NCI-H1417 treated with DMSO at 0.1 percent for 48 hours (cell line): ENCODE data around the gene OLIG1.

Experiments
- DNase-seq: peaks from one replicate; lab custom pipeline; 2025; lab: John Stamatoyannopoulos, UW

Gene OLIG1

GRCh38 chr21:33031152-33031911 lies 38.6 kb upstream of the OLIG1 start:
- no peak for DNase-seq

GRCh38 chr21:33032434-33033047 lies 37.4 kb upstream of the OLIG1 start:
- no peak for DNase-seq

- DNase-seq = no peak
Measured at GRCh38 chr21:33033094-33033951, 36.6 kb upstream of the OLIG1 start.

GRCh38 chr21:33033961-33034413 lies 36.0 kb upstream of the OLIG1 start:
- no peak for DNase-seq

- DNase-seq = no peak
Measured at GRCh38 chr21:33035147-33035546, 34.8 kb upstream of the OLIG1 start.

GRCh38 chr21:33036430-33037162 lies 33.3 kb upstream of the OLIG1 start:
- no peak for DNase-seq

GRCh38 chr21:33037501-33037900 lies 32.4 kb upstream of the OLIG1 start:
- DNase-seq = no peak

GRCh38 chr21:33039536-33039935 lies 30.4 kb upstream of the OLIG1 start:
- no peak for DNase-seq

GRCh38 chr21:33040215-33040614 lies 29.7 kb upstream of the OLIG1 start:
- DNase-seq = no peak

GRCh38 chr21:33041981-33042380 lies 28.0 kb upstream of the OLIG1 start:
- no peak for DNase-seq

GRCh38 chr21:33042812-33043211 lies 27.1 kb upstream of the OLIG1 start:
- no peak for DNase-seq

GRCh38 chr21:33046455-33046854 lies 23.5 kb upstream of the OLIG1 start:
- no peak for DNase-seq

- DNase-seq = no peak
Measured at GRCh38 chr21:33047231-33047630, 22.7 kb upstream of the OLIG1 start.

- no peak for DNase-seq
Measured at GRCh38 chr21:33051925-33052324, 18.0 kb upstream of the OLIG1 start.

GRCh38 chr21:33053951-33054350 lies 16.0 kb upstream of the OLIG1 start:
- DNase-seq = no peak

- no peak for DNase-seq
Measured at GRCh38 chr21:33055991-33056390, 13.9 kb upstream of the OLIG1 start.

- DNase-seq = no peak
Measured at GRCh38 chr21:33057385-33057940, 12.5 kb upstream of the OLIG1 start.

- DNase-seq = no peak
Measured at GRCh38 chr21:33058527-33058926, 11.4 kb upstream of the OLIG1 start.

GRCh38 chr21:33058957-33059356 lies 11.0 kb upstream of the OLIG1 start:
- no peak for DNase-seq

GRCh38 chr21:33059380-33059841 lies 10.5 kb upstream of the OLIG1 start:
- DNase-seq = no peak

- no peak for DNase-seq
Measured at GRCh38 chr21:33061233-33061632, 8.7 kb upstream of the OLIG1 start.
